ENCODE data around the gene TAC4. TPM values are rescaled to one million over a fixed set of nuclear protein-coding genes. Genes with fewer than 3 reads are reported as not detected.

Gene TAC4
- total and polyA plus RNA-seq, 2 of the 13 experiments (the other 11 are each of a cell fraction or from before 2014, with no cell fraction given): not detected

DNA sequence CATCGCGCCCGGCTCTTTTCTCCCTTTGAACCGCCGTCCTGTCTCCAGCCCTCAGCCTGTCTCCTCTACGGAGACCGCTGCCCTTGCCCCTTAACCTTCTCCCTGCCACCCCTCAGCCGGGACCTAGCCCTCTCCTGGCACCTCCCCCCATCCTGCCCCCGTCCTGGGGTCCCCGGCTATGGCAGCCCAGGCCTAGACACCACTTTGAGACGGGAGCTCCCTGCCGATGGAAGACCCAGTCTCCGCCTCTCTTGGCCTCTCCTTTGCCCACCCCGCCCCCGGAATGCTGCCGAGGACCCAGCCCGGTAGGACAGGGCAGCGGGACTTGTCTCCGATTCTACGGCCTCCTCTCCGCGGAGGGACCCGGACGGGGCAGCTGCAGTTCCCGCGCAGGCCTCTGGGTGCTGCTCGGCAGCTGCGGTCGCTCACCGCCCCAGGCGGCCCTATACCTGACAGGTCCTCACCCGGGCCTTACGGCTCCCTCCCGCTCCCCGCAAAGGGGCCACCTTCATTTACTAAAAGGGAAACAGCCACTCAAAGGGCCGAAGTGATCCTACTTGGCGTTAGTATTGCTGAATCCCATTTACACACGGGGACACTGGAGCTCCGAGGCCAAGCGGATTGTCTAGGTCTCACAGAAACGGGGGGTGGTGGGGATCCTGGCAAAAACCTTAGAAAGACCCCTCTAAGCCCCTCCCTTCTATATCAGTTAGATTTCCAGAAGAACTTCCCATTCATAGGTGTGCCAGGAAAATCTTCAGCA, 32.6 kb upstream of the TAC4 start (continued):
- TF ChIP-seq, protein P1, sequence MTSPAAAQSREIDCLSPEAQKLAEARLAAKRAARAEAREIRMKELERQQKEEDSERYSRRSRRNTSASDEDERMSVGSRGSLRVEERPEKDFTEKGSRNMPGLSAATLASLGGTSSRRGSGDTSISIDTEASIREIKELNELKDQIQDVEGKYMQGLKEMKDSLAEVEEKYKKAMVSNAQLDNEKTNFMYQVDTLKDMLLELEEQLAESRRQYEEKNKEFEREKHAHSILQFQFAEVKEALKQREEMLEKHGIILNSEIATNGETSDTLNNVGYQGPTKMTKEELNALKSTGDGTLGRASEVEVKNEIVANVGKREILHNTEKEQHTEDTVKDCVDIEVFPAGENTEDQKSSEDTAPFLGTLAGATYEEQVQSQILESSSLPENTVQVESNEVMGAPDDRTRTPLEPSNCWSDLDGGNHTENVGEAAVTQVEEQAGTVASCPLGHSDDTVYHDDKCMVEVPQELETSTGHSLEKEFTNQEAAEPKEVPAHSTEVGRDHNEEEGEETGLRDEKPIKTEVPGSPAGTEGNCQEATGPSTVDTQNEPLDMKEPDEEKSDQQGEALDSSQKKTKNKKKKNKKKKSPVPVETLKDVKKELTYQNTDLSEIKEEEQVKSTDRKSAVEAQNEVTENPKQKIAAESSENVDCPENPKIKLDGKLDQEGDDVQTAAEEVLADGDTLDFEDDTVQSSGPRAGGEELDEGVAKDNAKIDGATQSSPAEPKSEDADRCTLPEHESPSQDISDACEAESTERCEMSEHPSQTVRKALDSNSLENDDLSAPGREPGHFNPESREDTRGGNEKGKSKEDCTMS (CRISPR knock-in tag; conservative IDR thresholded peaks at IDR 0.05): no peak
- TF ChIP-seq ZNF792 (CRISPR knock-in tag; IDR thresholded peaks at IDR 0.05): no peak
- no peak for TF ChIP-seq ZSCAN12 (CRISPR knock-in tag; IDR thresholded peaks at IDR 0.05)
- TF ChIP-seq ZNF296 (CRISPR knock-in tag; conservative IDR thresholded peaks at IDR 0.05): no peak
- TF ChIP-seq NR2F1 (CRISPR knock-in tag; IDR thresholded peaks at IDR 0.05): no peak
- TF ChIP-seq STAG1 (CRISPR knock-in tag; IDR thresholded peaks at IDR 0.05): peak; percentile 96
- no peak for TF ChIP-seq MATR3 (CRISPR knock-in tag; IDR thresholded peaks at IDR 0.05)
- peak; percentile 37 for TF ChIP-seq ARID5B (CRISPR knock-in tag; IDR thresholded peaks at IDR 0.05)
- no peak for TF ChIP-seq ZNF570 (CRISPR knock-in tag; IDR thresholded peaks at IDR 0.05; ENCODE audit: borderline replicate concordance)
- no peak for TF ChIP-seq NR3C1 (CRISPR knock-in tag; IDR thresholded peaks at IDR 0.05)
- no peak for TF ChIP-seq NFE2L2 (IDR thresholded peaks at IDR 0.05; ENCODE audit: low read length)
- no peak for TF ChIP-seq ZNF780A (CRISPR knock-in tag; IDR thresholded peaks at IDR 0.05)
- TF ChIP-seq SALL2 (CRISPR knock-in tag; IDR thresholded peaks at IDR 0.05): no peak
- TF ChIP-seq PCBP2 (optimal IDR thresholded peaks at IDR 0.05; ENCODE audit: low read depth, low read length, poor library complexity, severe bottlenecking): no peak
- no peak for TF ChIP-seq ZNF746 (CRISPR knock-in tag; IDR thresholded peaks at IDR 0.05)
- TF ChIP-seq DMAP1 (CRISPR knock-in tag; IDR thresholded peaks at IDR 0.05): no peak
- no peak for TF ChIP-seq PAXIP1 (CRISPR knock-in tag; conservative IDR thresholded peaks at IDR 0.05)
- no peak for TF ChIP-seq MZF1 (CRISPR knock-in tag; IDR thresholded peaks at IDR 0.05; ENCODE audit: borderline replicate concordance)
- TF ChIP-seq ZKSCAN5 (CRISPR knock-in tag; IDR thresholded peaks at IDR 0.05): no peak
- no peak for TF ChIP-seq HNF4G (IDR thresholded peaks at IDR 0.05; ENCODE audit: borderline replicate concordance, low read depth, low read length)
- TF ChIP-seq HNF4G (CRISPR knock-in tag; IDR thresholded peaks at IDR 0.05; ENCODE audit: borderline replicate concordance, low read depth): 0 out of 2 replicates have a peak, but pooled peaks have one; percentile 29
- no peak for TF ChIP-seq MTF1 (CRISPR knock-in tag; IDR thresholded peaks at IDR 0.05)

All from HepG2 (cell line).